ENCODE measurements around the gene NPAS2.

GRCh38 chr2:100928235-100928634, 108.3 kb downstream of the NPAS2 start:
- TF ChIP-seq BHLHE40 (IDR thresholded peaks at IDR 0.05; ENCODE audit: borderline replicate concordance) (no peak), FOXK2 (IDR thresholded peaks at IDR 0.05) (no peak), FOXA1 (IDR thresholded peaks at IDR 0.05) (no peak), ELF4 (IDR thresholded peaks at IDR 0.05) (no peak), FOXM1 (IDR thresholded peaks at IDR 0.05; ENCODE audit: borderline replicate concordance) (no peak), ARNT (IDR thresholded peaks at IDR 0.05) (no peak), PKNOX1 (IDR thresholded peaks at IDR 0.05) (no peak), SUZ12 (IDR thresholded peaks at IDR 0.05) (no peak), TARDBP (IDR thresholded peaks at IDR 0.05) (no peak), SP1 (IDR thresholded peaks at IDR 0.05) (no peak), LEF1 (IDR thresholded peaks at IDR 0.05; ENCODE audit: borderline replicate concordance) (no peak), CTBP1 (IDR thresholded peaks at IDR 0.05; ENCODE audit: borderline replicate concordance) (no peak), L3MBTL2 (conservative IDR thresholded peaks at IDR 0.05) (no peak), ZNF384 (IDR thresholded peaks at IDR 0.05) (no peak)

Measured in HEK293T (cell line).